Tibial nerve (tissue), 4 donors: ENCODE results near the gene ABTB1. TPM values are rescaled to one million over a fixed set of nuclear protein-coding genes. Genes with fewer than 3 reads are reported as not detected.

ENCODE experiments used
- DNase-seq, 2 donors: peaks; one replicate each; pipeline ENCODE4 v3.0.0-alpha.2; 2019; ENCODE audit warnings: low spot score in 2 of 2
- H3K27ac ChIP-seq, 4 donors: fragments of 200-600 bp; sonication (generic) in 3 of 4; one replicate each; pipeline ENCODE4 v1.5.1; 2017 to 2019; ENCODE audit warnings: mild to moderate bottlenecking in 1 of 4
- H3K27me3 ChIP-seq, 2 donors: fragments of 200-600 bp; sonication (generic) in 1 of 2; one replicate each; pipeline versions ENCODE4 v1.5.1 to v1.6.0; 2017 to 2019
- H3K36me3 ChIP-seq, 3 donors: fragments of 200-600 bp; sonication (generic); one replicate each; pipeline ENCODE4 v1.5.1; 2018 to 2019
- H3K4me1 ChIP-seq, 4 donors: fragments of 200-600 bp; sonication (generic) in 3 of 4; one replicate each; pipeline ENCODE4 v1.5.1; 2017 to 2019
- H3K4me3 ChIP-seq, 4 donors: fragments of 200-600 bp; sonication (generic) in 3 of 4; one replicate each; pipeline ENCODE4 v1.5.1; 2017 to 2019; ENCODE audit warnings: mild to moderate bottlenecking in 1 of 4, moderate library complexity in 1 of 4
- H3K9me3 ChIP-seq, 4 donors: fragments of 200-600 bp; sonication (generic) in 3 of 4; one replicate each; pipeline ENCODE4 v1.5.1; 2017 to 2019
- EP300 ChIP-seq, 2 donors: sonication (generic); formaldehyde crosslinking; IDR thresholded peaks; one replicate each; pipeline ENCODE4 v1.6.1; 2017; ENCODE audit warnings: antibody characterized with exemption in 2 of 2, mild to moderate bottlenecking in 1 of 2
- POLR2A ChIP-seq, 2 donors: fragments of 450-650 bp; IDR thresholded peaks; one replicate each; pipeline ENCODE4 v1.6.1; 2017; ENCODE audit warnings: antibody characterized with exemption in 2 of 2, mild to moderate bottlenecking in 2 of 2, moderate library complexity in 2 of 2
- WGBS, 2 donors: methylation state at CpG; one replicate each; pipeline ENCODE4 v1.1.5; 2018; 5-methylcytosine and 5-hydroxymethylcytosine counted together
- total RNA-seq, 4 donors: library from RNA; depleted of rRNA; stranded (reverse); fragments of >200 nt; gene quantifications; one replicate each; pipeline ENCODE4 v1.1.0, GENCODE V29; 2016
- TF ChIP-seq, protein P1 (sequence below), 5 experiments: fragments of 200-600 bp in 3 of 5; fragments of 450-650 bp in 2 of 5; sonication (generic) in 3 of 5; IDR thresholded peaks; one replicate each; pipeline ENCODE4 v1.5.1; 2016 to 2019; ENCODE audit warnings: antibody characterized with exemption in 5 of 5, mild to moderate bottlenecking in 3 of 5, moderate library complexity in 2 of 5

Gene ABTB1
- total RNA-seq, 4 donors from 2014 or later: 86.4 to 134 (median 121) TPM

DNA sequence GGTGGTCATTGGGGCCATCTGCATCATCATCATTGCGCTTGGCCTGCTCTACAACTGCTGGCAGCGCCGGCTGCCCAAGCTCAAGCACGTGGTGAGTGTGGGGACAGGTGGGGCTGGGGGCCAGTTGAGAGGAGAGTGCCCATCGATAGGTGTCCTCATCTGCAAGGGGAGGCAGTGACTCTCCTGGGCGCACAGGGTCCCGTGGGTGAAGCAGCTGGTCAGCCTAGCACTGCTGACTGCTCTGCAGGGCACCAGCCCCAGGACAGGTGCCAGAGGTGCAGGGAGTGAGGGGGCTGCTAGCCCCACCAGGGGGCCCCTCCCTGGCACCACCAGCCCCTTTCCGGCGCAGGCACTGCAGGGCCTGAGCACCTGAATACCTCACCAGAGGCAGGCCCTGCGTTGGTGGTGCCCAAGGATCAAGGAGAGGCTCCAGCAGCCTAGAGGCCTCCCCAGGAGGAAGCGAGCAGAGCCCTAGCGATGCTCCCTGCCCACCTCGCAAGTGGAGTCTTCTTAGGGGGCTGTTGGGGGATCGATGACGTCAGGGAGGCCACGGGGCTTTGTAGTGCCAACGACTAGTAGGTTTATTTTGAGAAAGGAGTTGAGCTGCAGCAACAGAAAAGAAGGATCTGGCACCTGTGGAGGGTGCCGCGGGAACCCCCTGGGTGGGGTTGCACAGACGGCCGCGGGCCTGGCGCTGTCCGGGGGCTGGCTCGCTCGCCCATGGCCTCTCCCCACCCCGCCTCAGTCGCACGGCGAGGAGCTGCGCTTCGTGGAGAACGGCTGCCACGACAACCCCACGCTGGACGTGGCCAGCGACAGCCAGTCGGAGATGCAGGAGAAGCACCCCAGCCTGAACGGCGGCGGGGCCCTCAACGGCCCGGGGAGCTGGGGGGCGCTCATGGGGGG, 976 bp upstream of the ABTB1 start:
- peak overlapping the region; percentile 71 to 82 (median 76) for H3K4me3 ChIP-seq
- TF ChIP-seq EP300 (IDR thresholded peaks at IDR 0.05) (no peak), POLR2A (IDR thresholded peaks at IDR 0.05) (no peak)
- TF ChIP-seq, protein P1, sequence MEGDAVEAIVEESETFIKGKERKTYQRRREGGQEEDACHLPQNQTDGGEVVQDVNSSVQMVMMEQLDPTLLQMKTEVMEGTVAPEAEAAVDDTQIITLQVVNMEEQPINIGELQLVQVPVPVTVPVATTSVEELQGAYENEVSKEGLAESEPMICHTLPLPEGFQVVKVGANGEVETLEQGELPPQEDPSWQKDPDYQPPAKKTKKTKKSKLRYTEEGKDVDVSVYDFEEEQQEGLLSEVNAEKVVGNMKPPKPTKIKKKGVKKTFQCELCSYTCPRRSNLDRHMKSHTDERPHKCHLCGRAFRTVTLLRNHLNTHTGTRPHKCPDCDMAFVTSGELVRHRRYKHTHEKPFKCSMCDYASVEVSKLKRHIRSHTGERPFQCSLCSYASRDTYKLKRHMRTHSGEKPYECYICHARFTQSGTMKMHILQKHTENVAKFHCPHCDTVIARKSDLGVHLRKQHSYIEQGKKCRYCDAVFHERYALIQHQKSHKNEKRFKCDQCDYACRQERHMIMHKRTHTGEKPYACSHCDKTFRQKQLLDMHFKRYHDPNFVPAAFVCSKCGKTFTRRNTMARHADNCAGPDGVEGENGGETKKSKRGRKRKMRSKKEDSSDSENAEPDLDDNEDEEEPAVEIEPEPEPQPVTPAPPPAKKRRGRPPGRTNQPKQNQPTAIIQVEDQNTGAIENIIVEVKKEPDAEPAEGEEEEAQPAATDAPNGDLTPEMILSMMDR (IDR thresholded peaks at IDR 0.05): no peak
- DNase-seq: peak in 1 of 2 donors; percentile 13
- peaks cover 0 to 19% (median 0%) of the 10 kb centered on the region in 3 donors for H3K36me3 ChIP-seq
- H3K9me3 ChIP-seq: no peaks in the 10 kb centered on the region
- WGBS, 2 donors: 32 to 47% methylated on average over 20 to 31 of the region's 44 CpGs
- H3K4me1 ChIP-seq: peaks cover 0 to 43% (median 18%) of the 10 kb centered on the region in 4 donors
- peak overlapping the region; percentile 80 to 96 (median 94) for H3K27ac ChIP-seq
- no peaks in the 10 kb centered on the region for H3K27me3 ChIP-seq

DNA sequence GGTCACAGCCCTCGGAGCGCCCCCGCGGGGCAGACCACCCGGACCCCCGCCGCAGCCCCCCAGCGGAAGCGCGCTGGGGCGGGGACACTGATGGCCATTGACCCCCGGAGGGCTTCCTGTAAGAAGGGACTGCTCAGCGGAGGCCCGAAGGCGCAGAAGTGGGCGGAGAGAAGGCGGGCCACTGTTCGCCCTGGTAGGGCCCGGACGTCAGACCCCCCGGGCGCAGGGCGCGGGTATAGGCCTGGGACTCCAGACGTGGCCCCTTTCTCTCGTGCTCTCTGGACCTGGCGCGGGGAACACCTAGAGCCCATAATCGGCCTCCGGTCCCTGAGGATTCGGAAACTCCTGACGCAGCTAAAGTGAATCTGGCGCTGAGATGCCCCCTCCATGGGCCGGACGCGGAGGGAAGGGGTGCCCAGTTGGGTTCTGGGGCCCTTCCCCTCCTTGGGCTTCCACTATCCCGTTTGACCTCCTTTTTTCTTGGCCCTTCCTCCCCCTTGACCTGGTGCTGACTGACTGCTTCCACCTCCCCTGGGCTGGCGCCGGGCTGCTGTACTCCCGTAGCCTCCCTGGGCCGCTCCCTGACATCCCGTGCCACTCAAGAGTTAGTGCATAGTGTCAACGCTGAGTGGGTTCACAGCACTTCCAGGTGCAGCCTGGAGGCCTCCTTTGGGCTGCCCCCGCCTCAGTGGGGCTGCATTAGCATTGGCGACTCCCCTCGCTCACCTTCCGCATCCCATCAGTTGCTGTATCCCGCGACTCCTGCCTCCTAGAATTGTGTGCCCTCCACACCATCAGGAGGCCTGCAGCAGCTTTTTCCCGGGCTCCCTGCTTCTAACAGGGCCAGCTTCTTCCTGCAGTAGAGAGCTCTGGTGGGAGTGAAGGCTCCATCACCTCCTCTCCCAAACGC, 694 bp downstream of the ABTB1 start:
- H3K36me3 ChIP-seq: peaks cover 0 to 36% (median 0%) of the 10 kb centered on the region in 3 donors
- no peaks in the 10 kb centered on the region for H3K9me3 ChIP-seq
- H3K4me3 ChIP-seq: peak overlapping the region; percentile 71 to 82 (median 76)
- H3K4me1 ChIP-seq: peaks cover 0 to 46% (median 18%) of the 10 kb centered on the region in 4 donors
- no peaks in the 10 kb centered on the region for H3K27me3 ChIP-seq
- 12 to 17% methylated on average over 38 to 48 of the region's 51 CpGs for WGBS, 2 donors
- peak in 1 of 2 donors; percentile 19 for DNase-seq
- TF ChIP-seq, protein P1 (IDR thresholded peaks at IDR 0.05): no peak
- H3K27ac ChIP-seq: peak overlapping the region; percentile 80 to 96 (median 94)

DNA sequence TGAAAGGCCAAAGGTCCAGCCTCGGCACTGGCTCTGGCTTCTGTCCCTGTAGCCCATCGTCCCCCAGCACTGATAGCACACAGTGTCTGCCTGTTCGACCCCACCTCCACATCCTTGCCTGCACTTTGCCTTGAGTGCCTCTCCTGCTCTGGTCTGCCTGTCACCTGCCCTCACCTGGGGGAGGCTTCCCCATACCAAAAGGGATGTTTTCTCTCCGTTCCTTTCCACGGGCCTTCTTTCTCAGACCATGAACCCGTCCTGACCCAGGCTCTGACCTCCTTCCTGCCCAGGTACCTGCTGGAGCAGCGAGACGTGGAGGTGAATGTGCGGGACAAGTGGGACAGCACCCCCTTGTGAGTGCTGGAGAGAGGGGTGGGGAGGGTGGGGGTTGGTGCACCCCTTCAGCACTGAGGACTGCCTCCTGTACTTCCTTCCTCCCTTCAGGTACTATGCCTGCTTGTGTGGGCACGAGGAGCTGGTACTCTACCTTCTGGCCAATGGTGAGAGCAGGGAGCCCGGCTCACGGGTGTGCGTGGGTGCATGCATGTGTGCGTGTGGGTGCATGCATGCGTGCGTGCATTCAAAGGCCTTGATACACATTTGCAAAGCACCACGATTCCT, 1.5 kb downstream of the ABTB1 start:
- peak overlapping the region; percentile 71 to 82 (median 76) for H3K4me3 ChIP-seq
- WGBS, 2 donors: 73 to 74% methylated on average over 17 of the region's 17 CpGs
- no peaks in the 10 kb centered on the region for H3K27me3 ChIP-seq
- peak in 1 of 2 donors; percentile 9 for DNase-seq
- H3K36me3 ChIP-seq: peaks cover 0 to 43% (median 0%) of the 10 kb centered on the region in 3 donors
- H3K27ac ChIP-seq: peak overlapping the region; percentile 80 to 96 (median 94)
- no peaks in the 10 kb centered on the region for H3K9me3 ChIP-seq
- peaks cover 0 to 47% (median 18%) of the 10 kb centered on the region in 4 donors for H3K4me1 ChIP-seq
- TF ChIP-seq EP300 (IDR thresholded peaks at IDR 0.05): no peak
- no peak for TF ChIP-seq POLR2A (IDR thresholded peaks at IDR 0.05)
- TF ChIP-seq, protein P1 (IDR thresholded peaks at IDR 0.05): no peak

DNA sequence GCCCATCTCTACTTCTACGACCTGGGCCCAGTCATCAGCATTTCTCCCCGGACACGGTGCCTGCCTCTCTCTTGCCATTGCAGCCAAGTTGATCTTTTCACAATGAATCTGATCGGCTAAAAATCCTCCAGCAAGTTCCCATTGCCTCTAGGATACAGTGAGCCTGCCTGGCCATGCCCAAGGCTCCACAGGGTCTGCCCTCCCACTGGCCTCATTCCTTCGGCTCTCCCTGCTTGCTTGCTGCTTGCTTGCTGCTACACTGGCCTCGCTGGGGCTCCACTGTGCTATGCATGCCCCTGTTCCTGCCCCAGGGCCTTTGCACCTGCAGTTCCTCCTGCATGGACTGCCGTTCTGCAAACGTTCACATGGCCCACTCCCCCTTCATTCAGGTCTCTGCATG, 2.0 kb downstream of the ABTB1 start:
- no peak for DNase-seq
- Histone ChIP-seq H3K4me1 (peaks cover 0 to 47% (median 18%) of the 10 kb centered on the region in 4 donors), H3K27me3 (no peaks in the 10 kb centered on the region), H3K9me3 (no peaks in the 10 kb centered on the region), H3K27ac (peak overlapping the region in 1 of 4 donors; percentile 94), H3K36me3 (peaks cover 0 to 49% (median 0%) of the 10 kb centered on the region in 3 donors), H3K4me3 (peak overlapping the region in 1 of 4 donors; percentile 72)
- WGBS, 2 donors: 77 to 81% methylated on average over 8 of the region's 8 CpGs
- TF ChIP-seq POLR2A (IDR thresholded peaks at IDR 0.05) (no peak), EP300 (IDR thresholded peaks at IDR 0.05) (no peak)
- TF ChIP-seq, protein P1 (IDR thresholded peaks at IDR 0.05): no peak
